Effector memory CD4-positive, alpha-beta T cell (primary cell): Measurements from ENCODE around the gene DNAAF9.

Experiments
- DNase-seq, 3 donors: peaks; one replicate each; pipeline ENCODE4 v3.0.0-alpha.2; 2020
- H3K27ac ChIP-seq: 2 replicates; pipeline ENCODE4 v1.7.0; 2013; ENCODE audit warnings: mild to moderate bottlenecking, low read length, moderate library complexity; ENCODE audit not compliant: insufficient read depth, poor library complexity, severe bottlenecking
- H3K27me3 ChIP-seq: replicated peaks from 2 replicates; pipeline ENCODE4 v1.7.0; 2013; ENCODE audit warnings: mild to moderate bottlenecking, low read length; ENCODE audit not compliant: insufficient read depth, control insufficient read depth, poor library complexity, severe bottlenecking
- H3K36me3 ChIP-seq: 2 replicates; pipeline ENCODE4 v1.7.0; 2013; ENCODE audit warnings: mild to moderate bottlenecking, low read length, moderate library complexity; ENCODE audit not compliant: control insufficient read depth, insufficient read depth
- H3K4me1 ChIP-seq: 2 replicates; pipeline ENCODE4 v1.7.0; 2013; ENCODE audit warnings: low read length, mild to moderate bottlenecking; ENCODE audit not compliant: control insufficient read depth, insufficient read depth, poor library complexity, severe bottlenecking
- H3K4me3 ChIP-seq: 2 replicates; pipeline ENCODE4 v1.7.0; 2013; ENCODE audit warnings: low read length, low read depth, mild to moderate bottlenecking; ENCODE audit not compliant: insufficient read depth, poor library complexity, severe bottlenecking
- H3K9me3 ChIP-seq: 2 replicates; pipeline ENCODE4 v1.7.0; 2013; ENCODE audit warnings: mild to moderate bottlenecking, low read length, moderate library complexity; ENCODE audit not compliant: control insufficient read depth

Gene DNAAF9

GRCh38 chr20:3403741-3404140 lies 3.7 kb downstream of the DNAAF9 start:
- H3K27me3 ChIP-seq, result no peaks in the 10 kb centered on the region
- no peaks in the 10 kb centered on the region for H3K36me3 ChIP-seq
- DNase-seq, result no peak
- no peak overlapping the region for H3K4me3 ChIP-seq
- H3K9me3 ChIP-seq, result no peaks in the 10 kb centered on the region
- no peak overlapping the region for H3K27ac ChIP-seq
- H3K4me1 ChIP-seq, result peaks cover 12% of the 10 kb centered on the region

GRCh38 chr20:3402453-3402852 lies 5.0 kb downstream of the DNAAF9 start:
- Histone ChIP-seq H3K4me3 (no peak overlapping the region), H3K36me3 (no peaks in the 10 kb centered on the region), H3K27ac (no peak overlapping the region), H3K4me1 (peaks cover 7% of the 10 kb centered on the region), H3K27me3 (no peaks in the 10 kb centered on the region), H3K9me3 (no peaks in the 10 kb centered on the region)
- no peak for DNase-seq

GRCh38 chr20:3400260-3401155 lies 7.0 kb downstream of the DNAAF9 start:
- H3K9me3 ChIP-seq, result no peaks in the 10 kb centered on the region
- no peak for DNase-seq
- H3K4me1 ChIP-seq, result no peaks in the 10 kb centered on the region
- H3K4me3 ChIP-seq, result no peak overlapping the region
- no peak overlapping the region for H3K27ac ChIP-seq
- no peaks in the 10 kb centered on the region for H3K27me3 ChIP-seq
- no peaks in the 10 kb centered on the region for H3K36me3 ChIP-seq

- H3K27ac ChIP-seq, result no peak overlapping the region
- no peaks in the 10 kb centered on the region for H3K4me1 ChIP-seq
- H3K9me3 ChIP-seq, result no peaks in the 10 kb centered on the region
- H3K27me3 ChIP-seq, result no peaks in the 10 kb centered on the region
- no peak overlapping the region for H3K4me3 ChIP-seq
- no peak for DNase-seq
- no peaks in the 10 kb centered on the region for H3K36me3 ChIP-seq
These were observed 8.7 kb downstream of the DNAAF9 start for GRCh38 chr20:3398681-3399252.

GRCh38 chr20:3396492-3396891 lies 11.0 kb downstream of the DNAAF9 start:
- Histone ChIP-seq H3K36me3 (no peaks in the 10 kb centered on the region), H3K4me1 (no peaks in the 10 kb centered on the region), H3K9me3 (no peaks in the 10 kb centered on the region), H3K27me3 (no peaks in the 10 kb centered on the region), H3K27ac (no peak overlapping the region), H3K4me3 (no peak overlapping the region)
- no peak for DNase-seq

- no peak for DNase-seq
- no peaks in the 10 kb centered on the region for H3K4me1 ChIP-seq
- no peaks in the 10 kb centered on the region for H3K27me3 ChIP-seq
- H3K27ac ChIP-seq, result no peak overlapping the region
- H3K36me3 ChIP-seq, result no peaks in the 10 kb centered on the region
- no peak overlapping the region for H3K4me3 ChIP-seq
- H3K9me3 ChIP-seq, result no peaks in the 10 kb centered on the region
These were observed 14.7 kb downstream of the DNAAF9 start for GRCh38 chr20:3392756-3393155.

GRCh38 chr20:3390759-3391425 lies 16.6 kb downstream of the DNAAF9 start:
- Histone ChIP-seq H3K4me3 (no peak overlapping the region), H3K4me1 (no peaks in the 10 kb centered on the region), H3K27ac (no peak overlapping the region), H3K36me3 (no peaks in the 10 kb centered on the region), H3K9me3 (no peaks in the 10 kb centered on the region), H3K27me3 (no peaks in the 10 kb centered on the region)
- no peak for DNase-seq

GRCh38 chr20:3383878-3384495 lies 23.5 kb downstream of the DNAAF9 start:
- Histone ChIP-seq H3K27me3 (no peaks in the 10 kb centered on the region), H3K4me1 (no peaks in the 10 kb centered on the region), H3K27ac (no peak overlapping the region), H3K9me3 (no peaks in the 10 kb centered on the region), H3K4me3 (no peak overlapping the region), H3K36me3 (peaks cover 4% of the 10 kb centered on the region)
- no peak for DNase-seq

GRCh38 chr20:3382836-3383235 lies 24.6 kb downstream of the DNAAF9 start:
- DNase-seq, result no peak
- Histone ChIP-seq H3K4me3 (no peak overlapping the region), H3K4me1 (no peaks in the 10 kb centered on the region), H3K27ac (no peak overlapping the region), H3K27me3 (no peaks in the 10 kb centered on the region), H3K36me3 (peaks cover 4% of the 10 kb centered on the region), H3K9me3 (no peaks in the 10 kb centered on the region)
